GM12873 (cell line): ENCODE data around the gene MYH15.

ENCODE experiments used
- TF ChIP-seq, protein P1 (sequence below): IDR thresholded peaks from 2 replicates; pipeline ENCODE4 v1.5.1; 2012; ENCODE audit warnings: low read depth, mild to moderate bottlenecking, moderate library complexity, low read length, control low read depth; ENCODE audit not compliant: insufficient read depth; ENCODE audit errors: missing control alignments

MYH15 gene

DNA sequence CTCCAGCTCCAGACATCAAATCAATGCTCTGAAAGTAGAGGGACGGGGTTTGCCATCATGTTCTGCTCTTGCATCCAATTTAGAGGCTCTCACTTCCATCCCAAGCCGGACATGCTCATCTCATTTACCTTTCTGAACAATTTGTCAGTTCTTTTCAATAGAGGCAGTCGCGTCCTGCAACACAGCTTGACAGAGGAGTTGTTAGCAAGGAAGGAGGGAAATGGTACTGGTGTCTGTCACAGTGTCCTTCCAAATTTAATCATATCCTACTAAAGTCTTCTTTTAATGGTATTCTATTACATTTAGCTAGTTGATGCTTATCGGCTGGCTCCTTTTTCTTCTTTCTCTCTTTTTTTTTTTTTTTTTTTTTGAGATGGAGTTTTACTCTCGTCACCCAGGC, 168.5 kb downstream of the MYH15 start:
- TF ChIP-seq, protein P1, sequence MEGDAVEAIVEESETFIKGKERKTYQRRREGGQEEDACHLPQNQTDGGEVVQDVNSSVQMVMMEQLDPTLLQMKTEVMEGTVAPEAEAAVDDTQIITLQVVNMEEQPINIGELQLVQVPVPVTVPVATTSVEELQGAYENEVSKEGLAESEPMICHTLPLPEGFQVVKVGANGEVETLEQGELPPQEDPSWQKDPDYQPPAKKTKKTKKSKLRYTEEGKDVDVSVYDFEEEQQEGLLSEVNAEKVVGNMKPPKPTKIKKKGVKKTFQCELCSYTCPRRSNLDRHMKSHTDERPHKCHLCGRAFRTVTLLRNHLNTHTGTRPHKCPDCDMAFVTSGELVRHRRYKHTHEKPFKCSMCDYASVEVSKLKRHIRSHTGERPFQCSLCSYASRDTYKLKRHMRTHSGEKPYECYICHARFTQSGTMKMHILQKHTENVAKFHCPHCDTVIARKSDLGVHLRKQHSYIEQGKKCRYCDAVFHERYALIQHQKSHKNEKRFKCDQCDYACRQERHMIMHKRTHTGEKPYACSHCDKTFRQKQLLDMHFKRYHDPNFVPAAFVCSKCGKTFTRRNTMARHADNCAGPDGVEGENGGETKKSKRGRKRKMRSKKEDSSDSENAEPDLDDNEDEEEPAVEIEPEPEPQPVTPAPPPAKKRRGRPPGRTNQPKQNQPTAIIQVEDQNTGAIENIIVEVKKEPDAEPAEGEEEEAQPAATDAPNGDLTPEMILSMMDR = no peak

DNA sequence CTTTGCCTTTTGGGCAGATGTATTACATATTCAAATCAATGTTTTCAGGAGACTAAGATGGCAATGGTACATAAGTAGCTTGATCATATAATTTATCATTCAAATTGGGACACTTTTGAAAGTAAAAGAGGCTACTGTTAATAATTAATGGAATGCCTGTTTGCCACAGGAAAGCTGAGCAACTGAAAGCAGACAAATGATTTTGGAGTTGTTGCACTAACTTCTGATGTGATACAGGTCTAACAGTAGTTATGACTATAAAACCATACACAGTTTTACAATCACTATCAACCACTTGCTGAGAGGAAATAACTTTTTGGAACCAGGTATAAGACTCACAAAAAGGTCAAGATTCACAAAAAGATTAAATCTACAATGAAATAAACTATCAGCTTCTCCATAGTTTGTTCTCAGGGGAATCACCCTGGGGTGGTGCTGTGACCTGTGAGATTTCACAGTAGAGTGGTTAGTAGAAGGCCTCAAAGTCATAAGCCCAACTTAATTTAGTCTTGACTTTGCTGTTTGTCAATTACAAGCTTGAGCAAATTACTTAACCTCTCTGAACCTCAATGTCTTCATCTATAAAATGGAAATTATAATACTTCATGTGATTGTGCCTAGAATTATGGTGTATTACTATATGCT, 171.4 kb downstream of the MYH15 start:
- TF ChIP-seq, protein P1 = no peak

DNA sequence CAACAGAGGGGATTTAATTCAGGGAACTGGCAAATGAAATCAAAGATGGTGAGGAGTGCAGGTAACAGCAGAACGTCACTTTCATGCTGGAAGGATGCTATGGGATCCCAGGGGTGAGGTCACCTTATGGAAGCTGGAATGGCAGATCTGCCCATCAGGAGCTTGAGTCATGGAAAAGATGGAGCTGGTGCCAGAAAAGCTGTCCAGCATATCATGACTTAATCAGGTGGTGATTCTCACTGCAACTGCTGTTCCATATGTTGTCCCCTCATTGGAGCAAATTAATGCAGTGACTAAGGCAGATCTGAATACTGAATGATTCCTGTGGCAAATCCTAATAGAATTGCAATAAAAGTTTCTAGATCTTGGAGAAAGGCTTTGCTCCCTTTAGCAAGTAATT, 175.7 kb downstream of the MYH15 start:
- TF ChIP-seq, protein P1 = no peak

DNA sequence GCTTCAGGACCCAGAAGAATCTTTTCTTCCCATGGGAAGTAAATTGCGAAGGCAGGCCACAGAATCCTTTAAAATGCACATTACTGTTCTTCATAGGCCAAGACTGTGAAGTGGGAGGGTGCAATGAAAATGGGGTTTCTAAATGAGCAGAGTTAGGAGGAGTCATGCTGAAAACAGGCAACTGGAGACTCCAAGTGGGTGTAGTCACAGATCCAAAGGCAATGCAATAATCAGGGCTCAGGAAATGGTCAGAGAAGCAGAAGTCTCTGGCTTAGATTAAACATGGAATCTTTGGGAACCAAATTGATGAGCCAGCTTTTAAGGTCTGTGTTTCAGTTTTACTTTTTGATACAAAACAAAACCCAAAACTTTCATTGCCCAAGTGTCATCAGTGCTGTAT, 176.4 kb downstream of the MYH15 start:
- TF ChIP-seq, protein P1 = no peak

DNA sequence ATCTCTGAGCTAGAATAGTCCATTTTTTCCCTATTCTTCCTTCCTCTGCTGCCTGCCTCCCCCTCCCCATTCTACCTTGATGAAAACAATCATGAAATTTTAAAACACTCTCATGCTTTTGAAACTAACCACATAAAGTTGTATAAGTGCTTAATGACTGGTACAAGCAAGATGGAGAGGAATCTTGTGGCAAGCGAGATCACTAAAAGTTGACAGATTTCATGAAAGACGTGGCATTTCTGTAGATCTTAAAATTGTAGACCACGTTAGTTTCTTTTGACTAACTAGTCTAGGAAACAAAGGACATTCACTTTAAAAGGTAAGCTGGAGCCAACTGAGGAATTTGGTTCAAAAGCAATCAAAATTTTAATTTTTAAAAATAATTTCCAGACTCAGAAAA, 178.6 kb downstream of the MYH15 start:
- TF ChIP-seq, protein P1 = no peak
